MM.1S (cell line): Measurements from ENCODE around the gene PLCG1.

Source experiments
- DNase-seq: peaks from one replicate; pipeline ENCODE4 v3.0.0-alpha.2; 2015
- H2AFZ ChIP-seq: fragments of 300-600 bp; sonication (generic); 2 replicates; pipeline ENCODE4 v1.6.0; 2016; ENCODE audit warnings: antibody characterized with exemption, low read length
- H3F3A ChIP-seq: fragments of 300-600 bp; sonication (generic); 2 replicates; pipeline ENCODE4 v1.6.1; 2016; ENCODE audit warnings: mild to moderate bottlenecking, antibody characterized with exemption, low read length, moderate library complexity, mixed read lengths; ENCODE audit not compliant: insufficient read depth
- H3K27ac ChIP-seq: fragments of 300-600 bp; sonication (generic); 2 replicates; pipeline ENCODE4 v1.5.1; 2016; ENCODE audit warnings: mild to moderate bottlenecking, low read length
- H3K27me3 ChIP-seq: fragments of 300-600 bp; sonication (generic); replicated peaks from 2 replicates; pipeline ENCODE4 v1.6.0; 2016; ENCODE audit warnings: low read length; ENCODE audit not compliant: insufficient read depth
- H3K36me3 ChIP-seq: fragments of 300-600 bp; sonication (generic); replicated peaks from 2 replicates; pipeline ENCODE4 v1.6.1; 2016; ENCODE audit warnings: mild to moderate bottlenecking, low read length, mixed read lengths; ENCODE audit not compliant: insufficient read depth
- H3K4me1 ChIP-seq: fragments of 300-600 bp; sonication (generic); 2 replicates; pipeline ENCODE4 v1.6.1; 2016; ENCODE audit warnings: low read length, mixed read lengths
- H3K4me2 ChIP-seq: fragments of 300-600 bp; sonication (generic); 2 replicates; pipeline ENCODE4 v1.6.0; 2016; ENCODE audit warnings: low read depth, low read length
- H3K4me3 ChIP-seq: fragments of 300-600 bp; sonication (generic); 2 replicates; pipeline ENCODE4 v1.5.1; 2016; ENCODE audit warnings: low read length, mixed read lengths
- H3K79me2 ChIP-seq: fragments of 300-600 bp; sonication (generic); 2 replicates; pipeline ENCODE4 v1.6.1; 2016; ENCODE audit warnings: mixed run types, low read length, mixed read lengths
- H3K9ac ChIP-seq: fragments of 300-600 bp; sonication (generic); 2 replicates; pipeline ENCODE4 v1.6.1; 2016; ENCODE audit warnings: low read length, mixed read lengths
- H3K9me2 ChIP-seq: fragments of 300-600 bp; sonication (generic); replicated peaks from 2 replicates; pipeline ENCODE4 v1.6.1; 2016; ENCODE audit warnings: mild to moderate bottlenecking, low read length, mixed read lengths; ENCODE audit not compliant: insufficient read depth
- H3K9me3 ChIP-seq: fragments of 300-600 bp; sonication (generic); replicated peaks from 2 replicates; pipeline ENCODE4 v1.6.1; 2016; ENCODE audit warnings: mild to moderate bottlenecking, low read length, mixed read lengths; ENCODE audit not compliant: insufficient read depth
- H4K20me1 ChIP-seq: fragments of 300-600 bp; sonication (generic); 2 replicates; pipeline ENCODE4 v1.6.1; 2016; ENCODE audit warnings: mild to moderate bottlenecking, low read length, moderate library complexity, mixed read lengths; ENCODE audit not compliant: insufficient read depth
- EZH2 ChIP-seq: fragments of 300-600 bp; sonication (generic); optimal IDR thresholded peaks from 2 replicates; pipeline ENCODE3; 2017; ENCODE audit warnings: low read depth, mild to moderate bottlenecking, antibody characterized with exemption, low read length, mixed read lengths
- EZH2phosphoT487 ChIP-seq: fragments of 300-600 bp; sonication (generic); IDR thresholded peaks from 2 replicates; pipeline ENCODE4 v1.6.1; 2018; ENCODE audit warnings: antibody characterized with exemption, low read length
- TF ChIP-seq, protein P1 (sequence below): fragments of 300-600 bp; sonication (generic); IDR thresholded peaks from 2 replicates; pipeline ENCODE4 v1.5.1; 2016; ENCODE audit warnings: antibody characterized with exemption, low read length, mixed read lengths

Gene PLCG1

DNA sequence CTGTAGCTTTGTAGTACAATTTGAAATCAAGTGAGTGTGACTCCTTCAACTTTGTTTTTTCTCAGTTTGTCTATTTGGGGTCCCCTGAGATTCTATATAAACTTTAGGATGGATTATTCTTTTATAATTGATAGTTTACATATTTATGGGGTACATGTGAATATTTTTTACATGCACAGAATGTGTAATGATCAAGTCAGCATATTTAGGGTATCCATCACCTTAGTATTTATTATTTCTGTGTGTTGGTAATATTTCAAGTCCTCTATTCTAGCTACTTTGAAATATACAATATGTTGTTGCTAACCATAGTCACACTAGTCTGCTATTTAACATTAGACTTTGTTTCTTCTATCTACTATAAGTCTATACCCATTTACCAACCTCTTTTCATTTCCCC lies 50.3 kb downstream of the PLCG1 start:
- H3K9me3 ChIP-seq = no peaks in the 10 kb centered on the region
- no peaks in the 10 kb centered on the region for H3K79me2 ChIP-seq
- H3K9me2 ChIP-seq = no peaks in the 10 kb centered on the region
- no peak overlapping the region for H2AFZ ChIP-seq
- no peaks in the 10 kb centered on the region for H3K36me3 ChIP-seq
- no peak overlapping the region for H3K9ac ChIP-seq
- no peak overlapping the region for H3K4me3 ChIP-seq
- H3K4me2 ChIP-seq = no peak overlapping the region
- H3K27me3 ChIP-seq = no peaks in the 10 kb centered on the region
- no peak overlapping the region for H3K27ac ChIP-seq
- TF ChIP-seq EZH2phosphoT487 (no peak), EZH2 (no peak)
- TF ChIP-seq, protein P1, sequence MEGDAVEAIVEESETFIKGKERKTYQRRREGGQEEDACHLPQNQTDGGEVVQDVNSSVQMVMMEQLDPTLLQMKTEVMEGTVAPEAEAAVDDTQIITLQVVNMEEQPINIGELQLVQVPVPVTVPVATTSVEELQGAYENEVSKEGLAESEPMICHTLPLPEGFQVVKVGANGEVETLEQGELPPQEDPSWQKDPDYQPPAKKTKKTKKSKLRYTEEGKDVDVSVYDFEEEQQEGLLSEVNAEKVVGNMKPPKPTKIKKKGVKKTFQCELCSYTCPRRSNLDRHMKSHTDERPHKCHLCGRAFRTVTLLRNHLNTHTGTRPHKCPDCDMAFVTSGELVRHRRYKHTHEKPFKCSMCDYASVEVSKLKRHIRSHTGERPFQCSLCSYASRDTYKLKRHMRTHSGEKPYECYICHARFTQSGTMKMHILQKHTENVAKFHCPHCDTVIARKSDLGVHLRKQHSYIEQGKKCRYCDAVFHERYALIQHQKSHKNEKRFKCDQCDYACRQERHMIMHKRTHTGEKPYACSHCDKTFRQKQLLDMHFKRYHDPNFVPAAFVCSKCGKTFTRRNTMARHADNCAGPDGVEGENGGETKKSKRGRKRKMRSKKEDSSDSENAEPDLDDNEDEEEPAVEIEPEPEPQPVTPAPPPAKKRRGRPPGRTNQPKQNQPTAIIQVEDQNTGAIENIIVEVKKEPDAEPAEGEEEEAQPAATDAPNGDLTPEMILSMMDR = no peak
- DNase-seq = no peak
- no peaks in the 10 kb centered on the region for H3F3A ChIP-seq
- no peaks in the 10 kb centered on the region for H4K20me1 ChIP-seq
- no peaks in the 10 kb centered on the region for H3K4me1 ChIP-seq

DNA sequence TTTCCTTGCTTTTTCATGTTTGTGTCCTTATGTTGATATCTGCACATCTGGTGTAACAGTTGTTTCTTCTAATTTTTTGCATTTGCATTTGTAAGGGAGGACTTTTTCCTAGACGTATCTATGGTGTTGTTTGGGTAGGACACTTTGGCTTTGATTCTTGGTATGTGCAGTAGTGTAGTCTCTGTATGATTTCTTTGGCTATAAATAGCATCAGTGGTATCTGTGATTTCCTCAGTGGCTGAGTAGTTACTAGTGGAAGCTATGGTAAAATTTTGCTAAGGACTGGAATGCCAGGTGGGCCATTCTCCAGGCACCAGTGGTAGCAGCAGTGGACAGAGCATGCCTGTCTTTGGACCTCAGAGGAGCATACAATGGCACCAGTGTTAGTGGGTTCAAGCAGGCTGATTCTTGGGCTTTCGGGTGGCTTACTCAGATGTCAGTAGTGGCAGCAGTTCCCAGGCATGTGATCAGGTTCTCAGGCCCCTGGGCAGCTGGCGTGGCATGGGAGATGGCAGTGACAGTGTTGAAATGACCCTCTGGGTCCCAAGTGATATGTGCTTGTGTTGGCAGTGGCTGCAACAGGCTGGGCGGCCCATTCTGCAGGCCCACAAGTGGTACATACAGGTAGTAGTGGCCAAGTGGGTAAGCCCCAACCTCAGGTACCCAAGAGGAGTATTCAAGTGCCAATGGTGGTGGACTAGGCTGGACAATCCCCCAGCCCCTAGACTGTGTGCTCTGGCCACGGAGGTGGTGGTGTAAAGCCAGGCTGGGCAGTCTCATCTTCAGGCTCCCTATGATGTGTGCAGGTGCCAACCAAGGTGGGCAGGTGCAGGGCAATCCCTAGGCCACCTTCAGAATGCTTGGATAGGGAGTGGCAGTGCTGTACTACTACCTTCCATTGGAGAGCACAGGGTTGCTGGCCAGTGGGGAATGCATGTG lies 54.5 kb downstream of the PLCG1 start:
- H2AFZ ChIP-seq = no peak overlapping the region

DNA sequence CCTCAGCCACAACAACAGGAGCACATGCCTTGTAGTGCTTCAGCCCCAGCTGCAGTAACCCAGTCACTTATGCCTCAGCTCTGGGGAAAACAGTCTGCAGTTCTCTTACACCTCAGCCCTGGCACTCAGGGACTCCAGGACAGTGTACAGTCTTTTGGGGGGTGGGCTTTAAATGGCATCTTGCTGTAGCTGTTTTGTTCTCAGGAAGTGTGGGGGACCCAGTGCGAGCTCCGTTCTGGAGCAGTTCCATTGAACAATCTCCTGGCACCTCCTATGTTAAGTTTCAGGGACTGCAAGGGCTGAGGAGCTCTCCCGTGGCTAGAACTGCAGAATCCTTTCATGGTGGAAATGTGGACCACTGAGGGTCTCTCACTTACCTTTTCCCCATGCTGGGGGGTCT lies 55.2 kb downstream of the PLCG1 start:
- Histone ChIP-seq H3K9me3 (no peaks in the 10 kb centered on the region), H3K27ac (no peak overlapping the region)
- no peak for TF ChIP-seq EZH2
- TF ChIP-seq, protein P1 = no peak
- TF ChIP-seq EZH2phosphoT487 = no peak

More for the DNA sequence above, 54.5 kb downstream of the PLCG1 start:
- Histone ChIP-seq H3K4me2 (no peak overlapping the region), H3K79me2 (peaks cover 3% of the 10 kb centered on the region; the same call in 1 of the 2 replicates), H3K27me3 (no peaks in the 10 kb centered on the region), H3K27ac (no peak overlapping the region), H3K9ac (no peak overlapping the region), H4K20me1 (no peaks in the 10 kb centered on the region), H3K4me1 (peaks cover 13% of the 10 kb centered on the region), H3K9me2 (no peaks in the 10 kb centered on the region), H3F3A (peaks cover 4% of the 10 kb centered on the region; the same call in 1 of the 2 replicates), H3K9me3 (no peaks in the 10 kb centered on the region), H3K36me3 (no peaks in the 10 kb centered on the region), H3K4me3 (no peak overlapping the region)
- DNase-seq = no peak
- TF ChIP-seq, protein P1 = no peak
- TF ChIP-seq EZH2 (no peak), EZH2phosphoT487 (no peak)

More for the DNA sequence above, 55.2 kb downstream of the PLCG1 start:
- DNase-seq = no peak
- peaks cover 13% of the 10 kb centered on the region for H3K4me1 ChIP-seq
- no peak overlapping the region for H3K9ac ChIP-seq
- H3K36me3 ChIP-seq = no peaks in the 10 kb centered on the region
- H3K4me2 ChIP-seq = no peak overlapping the region
- no peaks in the 10 kb centered on the region for H3K27me3 ChIP-seq
- H3F3A ChIP-seq = peaks cover 4% of the 10 kb centered on the region; the same call in 1 of the 2 replicates
- H3K9me2 ChIP-seq = no peaks in the 10 kb centered on the region
- H3K4me3 ChIP-seq = no peak overlapping the region
- no peak overlapping the region for H2AFZ ChIP-seq
- peaks cover 3% of the 10 kb centered on the region; the same call in 1 of the 2 replicates for H3K79me2 ChIP-seq
- H4K20me1 ChIP-seq = no peaks in the 10 kb centered on the region
